Activated CD8-positive, alpha-beta memory T cell treated with anti-CD3 and anti-CD28 coated beads, Interleukin-2, amount 10 ng/mL, durations not matched to agents 7 days and 5 days (primary cell): ENCODE data around the gene IL6ST. TPM values are rescaled to one million over a fixed set of nuclear protein-coding genes. Genes with fewer than 3 reads are reported as not detected.
A peak's percentile ranks its signal among the peaks of the same experiment; 100 is the strongest.

Experiments used
- ATAC-seq: fragments of 150-1000 bp; cut with Tn5 transposase; one replicate; pipeline ENCODE4 v1.10.0; 2021; ENCODE audit warnings: moderate library complexity
- CTCF ChIA-PET: fragments of 350-600 bp; sonication (Branson Sonifier 250); formaldehyde crosslinking; loops from one replicate; lab custom pipeline; 2021; ENCODE audit warnings: antibody characterized with exemption; lab: Charles Lee
- DNase-seq: peaks from one replicate; pipeline ENCODE4 v3.0.0-alpha.2; 2020
- H3K27ac Mint-ChIP-seq: one replicate; pipeline ENCODE4 v1.8.0; 2021; ENCODE audit warnings: mild to moderate bottlenecking, mixed read lengths
- H3K27me3 Mint-ChIP-seq: one replicate; pipeline ENCODE4 v1.8.0; 2021; ENCODE audit warnings: mixed read lengths
- H3K36me3 Mint-ChIP-seq: one replicate; pipeline ENCODE4 v1.8.0; 2021; ENCODE audit warnings: mild to moderate bottlenecking, mixed read lengths
- H3K4me1 Mint-ChIP-seq: one replicate; pipeline ENCODE4 v1.8.0; 2021; ENCODE audit warnings: mixed read lengths
- H3K4me3 Mint-ChIP-seq: one replicate; pipeline ENCODE4 v1.8.0; 2021; ENCODE audit warnings: mild to moderate bottlenecking, moderate library complexity, mixed read lengths
- H3K9me3 Mint-ChIP-seq: one replicate; pipeline ENCODE4 v1.8.0; 2022; ENCODE audit warnings: low read depth, mixed read lengths
- total RNA-seq, 2 experiments: library from RNA; stranded (reverse); gene quantifications; one replicate each; pipeline ENCODE4 v1.2.3, GENCODE V29; 2021

The IL6ST gene
- total RNA-seq, 2 experiments from 2014 or later = 17.9 to 24.7 TPM

- Mint-ChIP-seq H3K4me1 (peaks cover 40% of the 10 kb centered on the region), H3K27me3 (peaks cover 29% of the 10 kb centered on the region), H3K4me3 (no peak overlapping the region), H3K9me3 (no peaks in the 10 kb centered on the region), H3K27ac (no peak overlapping the region), H3K36me3 (no peaks in the 10 kb centered on the region)
- DNase-seq = no peak
- no peak for ATAC-seq
- CTCF ChIA-PET = no interaction called here
These were observed 90.6 kb downstream of the IL6ST start for GRCh38 chr5:55904152-55904551.

GRCh38 chr5:55903121-55903701, 91.6 kb downstream of the IL6ST start:
- ATAC-seq = peak; percentile 93

GRCh38 chr5:55902696-55903095, 92.1 kb downstream of the IL6ST start:
- H3K9me3 Mint-ChIP-seq = no peaks in the 10 kb centered on the region
- peaks cover 43% of the 10 kb centered on the region for H3K4me1 Mint-ChIP-seq
- H3K36me3 Mint-ChIP-seq = no peaks in the 10 kb centered on the region
- no peak overlapping the region for H3K27ac Mint-ChIP-seq
- peak overlapping the region; percentile 10 for H3K4me3 Mint-ChIP-seq
- ATAC-seq = no peak
- CTCF ChIA-PET = no interaction called here
- DNase-seq = no peak
- H3K27me3 Mint-ChIP-seq = peaks cover 33% of the 10 kb centered on the region

More at GRCh38 chr5:55903121-55903701, 91.6 kb downstream of the IL6ST start:
- no peak overlapping the region for H3K27ac Mint-ChIP-seq
- peak; percentile 83 for DNase-seq
- peaks cover 40% of the 10 kb centered on the region for H3K4me1 Mint-ChIP-seq
- no peaks in the 10 kb centered on the region for H3K36me3 Mint-ChIP-seq
- H3K27me3 Mint-ChIP-seq = peaks cover 31% of the 10 kb centered on the region
- CTCF ChIA-PET = no interaction called here
- H3K4me3 Mint-ChIP-seq = peak overlapping the region; percentile 10
- H3K9me3 Mint-ChIP-seq = no peaks in the 10 kb centered on the region

- CTCF ChIA-PET = no interaction called here
- no peak overlapping the region for H3K27ac Mint-ChIP-seq
- no peak for ATAC-seq
- no peaks in the 10 kb centered on the region for H3K9me3 Mint-ChIP-seq
- H3K4me3 Mint-ChIP-seq = no peak overlapping the region
- peaks cover 44% of the 10 kb centered on the region for H3K4me1 Mint-ChIP-seq
- H3K27me3 Mint-ChIP-seq = peaks cover 37% of the 10 kb centered on the region
- DNase-seq = no peak
- H3K36me3 Mint-ChIP-seq = no peaks in the 10 kb centered on the region
These were observed 94.0 kb downstream of the IL6ST start for GRCh38 chr5:55900776-55901175.

GRCh38 chr5:55900068-55900467, 94.7 kb downstream of the IL6ST start:
- CTCF ChIA-PET = no interaction called here
- Mint-ChIP-seq H3K27me3 (peaks cover 30% of the 10 kb centered on the region), H3K9me3 (peaks cover 2% of the 10 kb centered on the region), H3K27ac (no peak overlapping the region), H3K36me3 (no peaks in the 10 kb centered on the region), H3K4me1 (peaks cover 41% of the 10 kb centered on the region), H3K4me3 (no peak overlapping the region)
- no peak for ATAC-seq
- DNase-seq = no peak

GRCh38 chr5:55899344-55899743, 95.4 kb downstream of the IL6ST start:
- Mint-ChIP-seq H3K9me3 (peaks cover 2% of the 10 kb centered on the region), H3K27ac (no peak overlapping the region), H3K4me1 (peaks cover 41% of the 10 kb centered on the region), H3K27me3 (peaks cover 27% of the 10 kb centered on the region), H3K36me3 (no peaks in the 10 kb centered on the region), H3K4me3 (no peak overlapping the region)
- ATAC-seq (no peak), DNase-seq (no peak)
- CTCF ChIA-PET = no interaction called here

- Mint-ChIP-seq H3K4me3 (no peak overlapping the region), H3K36me3 (no peaks in the 10 kb centered on the region), H3K9me3 (peaks cover 2% of the 10 kb centered on the region), H3K4me1 (peaks cover 32% of the 10 kb centered on the region), H3K27ac (no peak overlapping the region), H3K27me3 (peaks cover 27% of the 10 kb centered on the region)
- no peak for DNase-seq
- CTCF ChIA-PET = no interaction called here
- no peak for ATAC-seq
These were observed 96.9 kb downstream of the IL6ST start for GRCh38 chr5:55897905-55898304.

GRCh38 chr5:55897206-55897894, 97.4 kb downstream of the IL6ST start:
- no peaks in the 10 kb centered on the region for H3K36me3 Mint-ChIP-seq
- H3K27me3 Mint-ChIP-seq = peaks cover 27% of the 10 kb centered on the region
- CTCF ChIA-PET = no interaction called here
- H3K4me3 Mint-ChIP-seq = no peak overlapping the region
- peaks cover 2% of the 10 kb centered on the region for H3K9me3 Mint-ChIP-seq
- DNase-seq = no peak
- H3K27ac Mint-ChIP-seq = no peak overlapping the region
- peaks cover 27% of the 10 kb centered on the region for H3K4me1 Mint-ChIP-seq
- no peak for ATAC-seq

- H3K27me3 Mint-ChIP-seq = peaks cover 27% of the 10 kb centered on the region
- no peak overlapping the region for H3K27ac Mint-ChIP-seq
- no peak overlapping the region for H3K4me3 Mint-ChIP-seq
- H3K9me3 Mint-ChIP-seq = peaks cover 2% of the 10 kb centered on the region
- DNase-seq (no peak), ATAC-seq (no peak)
- no peaks in the 10 kb centered on the region for H3K36me3 Mint-ChIP-seq
- H3K4me1 Mint-ChIP-seq = peaks cover 26% of the 10 kb centered on the region
- CTCF ChIA-PET = no interaction called here
These were observed 98.1 kb downstream of the IL6ST start for GRCh38 chr5:55896663-55897062.

GRCh38 chr5:55896238-55896637, 98.5 kb downstream of the IL6ST start:
- no peak for ATAC-seq
- no peak for DNase-seq
- Mint-ChIP-seq H3K4me1 (peaks cover 26% of the 10 kb centered on the region), H3K36me3 (no peaks in the 10 kb centered on the region), H3K4me3 (no peak overlapping the region), H3K9me3 (peaks cover 2% of the 10 kb centered on the region), H3K27ac (no peak overlapping the region), H3K27me3 (peaks cover 27% of the 10 kb centered on the region)
- CTCF ChIA-PET = no interaction called here

- Mint-ChIP-seq H3K36me3 (no peaks in the 10 kb centered on the region), H3K27me3 (peaks cover 19% of the 10 kb centered on the region), H3K27ac (no peak overlapping the region), H3K4me1 (peaks cover 22% of the 10 kb centered on the region), H3K4me3 (no peak overlapping the region), H3K9me3 (peaks cover 2% of the 10 kb centered on the region)
- ATAC-seq (no peak), DNase-seq (no peak)
- CTCF ChIA-PET = no interaction called here
These were observed 99.4 kb downstream of the IL6ST start for GRCh38 chr5:55895346-55895745.

- H3K4me1 Mint-ChIP-seq = peaks cover 14% of the 10 kb centered on the region
- H3K36me3 Mint-ChIP-seq = no peaks in the 10 kb centered on the region
- peaks cover 2% of the 10 kb centered on the region for H3K9me3 Mint-ChIP-seq
- H3K27ac Mint-ChIP-seq = no peak overlapping the region
- H3K27me3 Mint-ChIP-seq = peaks cover 8% of the 10 kb centered on the region
- no peak overlapping the region for H3K4me3 Mint-ChIP-seq
- CTCF ChIA-PET = no interaction called here
- ATAC-seq (no peak), DNase-seq (no peak)
These were observed 100.6 kb downstream of the IL6ST start for GRCh38 chr5:55894135-55894534.

GRCh38 chr5:55892479-55892878, 102.3 kb downstream of the IL6ST start:
- H3K27ac Mint-ChIP-seq = no peak overlapping the region
- CTCF ChIA-PET = no interaction called here
- peaks cover 2% of the 10 kb centered on the region for H3K27me3 Mint-ChIP-seq
- H3K9me3 Mint-ChIP-seq = peaks cover 2% of the 10 kb centered on the region
- no peak for ATAC-seq
- H3K4me1 Mint-ChIP-seq = peaks cover 12% of the 10 kb centered on the region
- H3K36me3 Mint-ChIP-seq = no peaks in the 10 kb centered on the region
- DNase-seq = no peak
- H3K4me3 Mint-ChIP-seq = no peak overlapping the region

GRCh38 chr5:55888205-55888604, 106.6 kb downstream of the IL6ST start:
- CTCF ChIA-PET = interaction anchor here (1.2 kb wide), 1 partner anchor 115 kb away, joined by 3 read pairs; no protein-coding TSS in a partner anchor
- H3K9me3 Mint-ChIP-seq = no peaks in the 10 kb centered on the region
- ATAC-seq = no peak
- no peak overlapping the region for H3K4me3 Mint-ChIP-seq
- H3K27ac Mint-ChIP-seq = no peak overlapping the region
- no peaks in the 10 kb centered on the region for H3K36me3 Mint-ChIP-seq
- no peak for DNase-seq
- H3K4me1 Mint-ChIP-seq = peaks cover 4% of the 10 kb centered on the region
- H3K27me3 Mint-ChIP-seq = peaks cover 10% of the 10 kb centered on the region
